Esophagus muscularis mucosa (tissue), 4 donors: Measurements from ENCODE around the gene OR13J1. TPM values are rescaled to one million over a fixed set of nuclear protein-coding genes. Genes with fewer than 3 reads are reported as not detected.
A peak's percentile ranks its signal among the peaks of the same experiment; 100 is the strongest.

ENCODE experiments used
- DNase-seq: peaks from one replicate; pipeline ENCODE4 v3.0.0-alpha.2; 2017; ENCODE audit errors: extremely low spot score
- H3K27ac ChIP-seq, 4 donors: fragments of 200-600 bp; sonication (generic); replicated peaks in 1 of 4; 1 replicate in 3 of 4; 2 replicates in 1 of 4; pipeline ENCODE4 v1.5.1; 2016 to 2019; ENCODE audit warnings: mild to moderate bottlenecking in 1 of 4
- H3K27me3 ChIP-seq, 4 donors: fragments of 200-600 bp; sonication (generic); one replicate each; pipeline versions ENCODE4 v1.5.1 to v1.6.0; 2016 to 2019
- H3K36me3 ChIP-seq, 4 donors: fragments of 200-600 bp; sonication (generic); one replicate each; pipeline ENCODE4 v1.5.1; 2016 to 2019
- H3K4me1 ChIP-seq, 4 donors: fragments of 200-600 bp; sonication (generic); one replicate each; pipeline ENCODE4 v1.5.1; 2016 to 2019
- H3K4me3 ChIP-seq, 4 donors: fragments of 200-600 bp; sonication (generic); 1 replicate in 2 of 4; 2 replicates in 2 of 4; pipeline ENCODE4 v1.5.1; 2016 to 2019; ENCODE audit warnings: mild to moderate bottlenecking in 4 of 4, moderate library complexity in 1 of 4
- H3K9me3 ChIP-seq, 4 donors: fragments of 200-600 bp; sonication (generic); 1 replicate in 3 of 4; 2 replicates in 1 of 4; pipeline ENCODE4 v1.5.1; 2016 to 2019
- CTCF ChIP-seq, 3 experiments: fragments of 200-600 bp in 2 of 3; fragments of 450-650 bp in 1 of 3; sonication (generic) in 2 of 3; IDR thresholded peaks; one replicate each; pipeline ENCODE4 v1.5.1; 2017 to 2019; ENCODE audit warnings: antibody characterized with exemption in 3 of 3, mild to moderate bottlenecking in 2 of 3, moderate library complexity in 1 of 3
- EP300 ChIP-seq: sonication (generic); formaldehyde crosslinking; IDR thresholded peaks from one replicate; pipeline ENCODE4 v1.6.1; 2017; ENCODE audit warnings: antibody characterized with exemption
- POLR2A ChIP-seq: fragments of 450-650 bp; IDR thresholded peaks from one replicate; pipeline ENCODE4 v1.6.1; 2017; ENCODE audit warnings: antibody characterized with exemption, moderate library complexity, mild to moderate bottlenecking, low read depth
- POLR2AphosphoS5 ChIP-seq, 2 donors: sonication (generic); formaldehyde crosslinking; IDR thresholded peaks; one replicate each; pipeline ENCODE4 v1.6.1; 2017; ENCODE audit warnings: antibody characterized with exemption in 2 of 2
- WGBS: methylation state at CpG from one replicate; pipeline ENCODE4 v1.1.5; 2018; 5-methylcytosine and 5-hydroxymethylcytosine counted together
- intact Hi-C: fragments of 100-400 bp; cut with DNase I; formaldehyde crosslinking; loops from one replicate; pipeline ENCODE4 v1.15.1; 2023
- total RNA-seq, 4 donors: library from RNA; depleted of rRNA; stranded (reverse); fragments of >200 nt; gene quantifications; one replicate each; pipeline versions ENCODE4 v1.1.0 to v1.2.1, GENCODE V29; 2016

Gene OR13J1
- total RNA-seq, result not detected

DNA sequence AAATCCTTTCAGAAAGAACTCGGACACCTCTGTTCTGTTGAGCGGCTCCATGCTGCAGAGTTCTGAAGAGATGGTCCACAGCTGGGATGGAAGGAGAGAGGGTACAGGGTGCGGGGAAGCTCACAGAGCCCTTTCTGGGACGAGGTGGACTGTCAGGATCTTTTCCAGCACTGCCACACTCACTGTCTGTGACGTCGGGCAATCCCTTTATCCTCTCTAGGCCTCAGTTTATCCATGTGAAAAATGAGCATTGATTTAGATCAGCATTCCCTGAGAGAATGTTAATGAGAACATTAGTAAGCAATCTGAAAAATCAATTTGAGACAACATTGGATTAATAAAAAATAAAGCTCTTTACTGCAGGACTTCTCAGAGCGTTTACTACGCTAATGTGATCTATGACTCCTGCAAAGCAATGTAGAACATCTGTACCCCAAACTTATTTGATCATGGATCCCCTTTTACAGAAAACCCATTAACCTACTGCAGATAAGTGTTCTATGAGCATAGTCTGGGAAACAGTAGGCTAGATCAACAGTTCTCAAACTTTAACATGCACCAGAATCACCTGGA lies at the start of gene OR13J1:
OR13J1 (minus strand) TSS at position 51 of the 573 bp plus-strand sequence; CDS start at position 51, 0 bp downstream.
- no peaks in the 10 kb centered on the region for H3K4me1 ChIP-seq
- 89% methylated on average over 8 of the region's 8 CpGs for WGBS
- H3K36me3 ChIP-seq, result no peaks in the 10 kb centered on the region
- H3K9me3 ChIP-seq, result no peaks in the 10 kb centered on the region
- DNase-seq, result peak; percentile 45
- no peak for TF ChIP-seq EP300
- no peak within 1 kb of the TSS for H3K27ac ChIP-seq
- no peak within 1 kb of the TSS for H3K4me3 ChIP-seq
- peaks cover 0 to 20% (median 0%) of the 10 kb centered on the region in 4 donors for H3K27me3 ChIP-seq
- intact Hi-C loops, result no loop called here

DNA sequence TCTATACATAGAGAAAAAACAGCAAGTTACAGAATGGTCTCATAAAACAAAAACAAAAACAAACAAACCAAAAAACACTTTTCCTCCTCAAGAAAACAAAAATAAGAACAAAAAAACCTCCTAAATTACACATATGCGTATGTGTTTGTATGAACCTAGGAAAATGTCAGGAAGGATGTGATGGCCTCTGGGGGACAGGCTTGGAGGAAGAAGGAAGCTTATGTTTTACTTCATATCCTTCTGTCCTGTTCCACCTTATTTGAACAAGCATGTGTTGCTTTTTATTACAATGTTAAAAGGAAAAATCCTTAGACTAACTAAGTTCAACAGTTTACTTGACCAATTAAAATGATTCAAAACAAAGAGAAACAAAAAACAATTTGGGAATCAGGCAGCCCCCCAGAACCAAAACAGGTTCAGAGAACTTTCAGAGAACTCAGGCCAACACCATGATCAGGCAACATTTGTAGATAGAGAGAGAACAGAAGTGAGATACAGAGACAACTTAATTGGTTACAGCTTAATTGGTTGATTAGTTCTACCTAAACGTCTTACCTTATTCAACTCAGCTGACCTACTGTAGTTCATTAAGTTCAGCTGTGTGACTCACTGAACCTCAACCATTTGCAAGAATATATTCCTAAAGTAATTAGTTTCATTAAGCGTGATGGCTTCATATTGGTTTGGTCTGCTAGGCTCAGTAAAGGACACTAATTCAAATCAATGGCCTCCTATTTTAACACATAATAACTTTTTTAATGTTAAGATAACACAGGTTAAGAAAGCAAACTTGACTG lies 49.2 kb upstream of the OR13J1 start:
- H3K36me3 ChIP-seq, result no peaks in the 10 kb centered on the region
- WGBS, result 87% methylated on average over 3 of the region's 3 CpGs
- H3K9me3 ChIP-seq, result no peaks in the 10 kb centered on the region
- no peak overlapping the region for H3K4me3 ChIP-seq
- no peak for DNase-seq
- intact Hi-C loops, result no loop called here
- no peaks in the 10 kb centered on the region for H3K27me3 ChIP-seq
- peak overlapping the region; percentile 42 to 56 (median 48) for H3K27ac ChIP-seq
- H3K4me1 ChIP-seq, result peaks cover 39 to 51% (median 46%) of the 10 kb centered on the region in 4 donors
- TF ChIP-seq CTCF (IDR thresholded peaks at IDR 0.05) (no peak), POLR2A (no peak), POLR2AphosphoS5 (IDR thresholded peaks at IDR 0.05) (no peak), EP300 (no peak)

DNA sequence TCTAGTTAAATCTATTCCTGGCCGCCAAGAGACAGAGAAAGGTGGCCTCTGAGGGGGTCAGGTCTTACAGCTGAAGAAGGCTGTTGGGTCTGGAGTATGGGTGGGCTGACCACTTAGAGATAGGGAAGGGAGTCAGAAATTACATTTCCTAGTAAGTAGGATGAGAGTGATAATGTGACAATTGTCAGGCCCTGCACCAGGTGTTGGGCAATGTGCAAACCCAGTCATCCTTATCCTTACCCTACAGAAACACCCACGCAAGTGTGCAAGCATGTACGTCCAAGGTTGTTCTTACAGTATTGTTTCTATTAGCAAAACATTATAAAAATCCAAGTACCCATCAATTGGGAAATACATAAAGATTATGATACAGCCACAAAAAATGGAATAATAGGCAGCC lies 48.6 kb upstream of the OR13J1 start:
- H3K9me3 ChIP-seq, result no peaks in the 10 kb centered on the region
- peaks cover 35 to 47% (median 42%) of the 10 kb centered on the region in 4 donors for H3K4me1 ChIP-seq
- H3K4me3 ChIP-seq, result no peak overlapping the region
- no peaks in the 10 kb centered on the region for H3K36me3 ChIP-seq
- DNase-seq, result no peak
- H3K27ac ChIP-seq, result peak overlapping the region; percentile 12 to 57 (median 23)
- WGBS, result 76% methylated on average over 3 of the region's 3 CpGs
- intact Hi-C loops, result no loop called here
- no peak for TF ChIP-seq POLR2AphosphoS5 (IDR thresholded peaks at IDR 0.05)
- TF ChIP-seq EP300, result no peak
- TF ChIP-seq POLR2A, result no peak
- no peak for TF ChIP-seq CTCF (IDR thresholded peaks at IDR 0.05)
- H3K27me3 ChIP-seq, result no peaks in the 10 kb centered on the region

GRCh38 chr9:35917261-35917660 lies 47.1 kb upstream of the OR13J1 start:
- 86% methylated on average over 3 of the region's 4 CpGs for WGBS
- TF ChIP-seq POLR2A, result no peak
- TF ChIP-seq EP300, result no peak
- TF ChIP-seq CTCF (IDR thresholded peaks at IDR 0.05), result no peak
- TF ChIP-seq POLR2AphosphoS5 (IDR thresholded peaks at IDR 0.05), result no peak
- Histone ChIP-seq H3K27ac (peak overlapping the region; percentile 8 to 58 (median 32)), H3K9me3 (no peaks in the 10 kb centered on the region), H3K4me1 (peaks cover 27 to 41% (median 36%) of the 10 kb centered on the region in 4 donors), H3K4me3 (no peak overlapping the region), H3K27me3 (no peaks in the 10 kb centered on the region), H3K36me3 (no peaks in the 10 kb centered on the region)
- intact Hi-C loops, result no loop called here
- no peak for DNase-seq

DNA sequence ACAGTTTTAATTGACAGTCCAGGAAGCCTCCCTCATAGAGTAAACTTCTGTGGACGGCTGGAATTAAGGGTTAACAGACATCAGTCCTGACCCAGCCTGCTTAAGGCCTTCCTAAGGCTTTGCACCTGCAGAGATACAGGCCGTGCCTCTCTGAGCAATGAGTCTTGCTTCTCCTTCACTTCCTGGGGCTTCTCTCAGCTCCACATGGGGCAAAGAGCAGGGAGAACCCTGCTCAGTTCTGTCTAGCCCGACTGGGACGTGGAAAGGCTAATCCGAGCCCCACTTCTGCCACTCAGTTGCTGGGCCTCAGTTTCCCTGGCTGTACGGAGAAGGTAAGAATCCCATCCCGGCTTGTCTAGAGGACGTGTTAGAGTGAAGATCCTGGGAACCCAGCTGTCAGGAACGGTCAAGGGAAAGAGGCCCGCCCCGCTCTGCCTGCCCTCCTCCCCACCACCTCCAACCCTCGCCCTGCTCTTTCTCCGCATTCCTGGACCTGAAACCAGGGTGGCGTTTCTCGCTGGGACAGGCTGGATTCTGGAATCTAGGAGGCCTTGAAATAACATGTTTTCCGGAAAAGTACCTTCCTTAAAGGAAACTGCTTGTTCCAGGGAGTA lies 45.6 kb upstream of the OR13J1 start:
- H3K4me3 ChIP-seq, result no peak overlapping the region
- peaks cover 36 to 49% (median 41%) of the 10 kb centered on the region in 4 donors for H3K4me1 ChIP-seq
- H3K27ac ChIP-seq, result peak overlapping the region; percentile 34 to 58 (median 36)
- no peaks in the 10 kb centered on the region for H3K9me3 ChIP-seq
- 84% methylated on average over 16 of the region's 16 CpGs for WGBS
- DNase-seq, result no peak
- TF ChIP-seq POLR2AphosphoS5 (IDR thresholded peaks at IDR 0.05), result peak in 1 of 2 donors; percentile 9
- TF ChIP-seq POLR2A, result no peak
- TF ChIP-seq EP300, result no peak
- no peak for TF ChIP-seq CTCF (IDR thresholded peaks at IDR 0.05)
- intact Hi-C loops, result no loop called here
- no peaks in the 10 kb centered on the region for H3K27me3 ChIP-seq
- no peaks in the 10 kb centered on the region for H3K36me3 ChIP-seq
